ENCODE results near the gene ARHGEF1.

GRCh38 chr19:41897820-41898219 is 14.8 kb downstream of the ARHGEF1 start:
- TF ChIP-seq POLR2A (IDR thresholded peaks at IDR 0.05) (no peak), CTCF (IDR thresholded peaks at IDR 0.05) (no peak)
